ENCODE data around the gene EXOC6B. TPM values are rescaled to one million over a fixed set of nuclear protein-coding genes. Genes with fewer than 3 reads are reported as not detected.
"Not testable (repeated sequence)": the region's sequence is repeated elsewhere in the genome, so short reads cannot be mapped to it uniquely, and the experiment has no call there.

Gene EXOC6B
- total RNA-seq, 1 donor from 2014 or later, result 37.4 TPM

GRCh38 chr2:72685638-72686213 lies 140.1 kb downstream of the EXOC6B start:
- DNase-seq (ENCODE audit: low spot score), result no peak

GRCh38 chr2:72682061-72682460 lies 143.8 kb downstream of the EXOC6B start:
- DNase-seq (ENCODE audit: low spot score), result no peak

GRCh38 chr2:72681016-72681995 lies 144.5 kb downstream of the EXOC6B start:
- no peak for DNase-seq (ENCODE audit: low spot score)

GRCh38 chr2:72678024-72678423 lies 147.8 kb downstream of the EXOC6B start:
- no peak for DNase-seq (ENCODE audit: low spot score)

GRCh38 chr2:72676341-72677025 lies 149.3 kb downstream of the EXOC6B start:
- DNase-seq (ENCODE audit: low spot score), result no peak

- no peak for DNase-seq (ENCODE audit: low spot score)
Observed at GRCh38 chr2:72674982-72675915, 150.6 kb downstream of the EXOC6B start.

- DNase-seq (ENCODE audit: low spot score), result no peak
Observed at GRCh38 chr2:72673279-72673678, 152.6 kb downstream of the EXOC6B start.

GRCh38 chr2:72669121-72669520 lies 156.7 kb downstream of the EXOC6B start:
- no peak for DNase-seq (ENCODE audit: low spot score)

GRCh38 chr2:72668647-72669046 lies 157.2 kb downstream of the EXOC6B start:
- DNase-seq (ENCODE audit: low spot score), result no peak

GRCh38 chr2:72665448-72665847 lies 160.4 kb downstream of the EXOC6B start:
- DNase-seq (ENCODE audit: low spot score), result no peak

- DNase-seq (ENCODE audit: low spot score), result no peak
Observed at GRCh38 chr2:72661985-72662384, 163.8 kb downstream of the EXOC6B start.

GRCh38 chr2:72649810-72650209 lies 176.0 kb downstream of the EXOC6B start:
- DNase-seq (ENCODE audit: low spot score), result no peak

GRCh38 chr2:72641221-72641620 lies 184.6 kb downstream of the EXOC6B start:
- not testable (repeated sequence) for DNase-seq (ENCODE audit: low spot score)

GRCh38 chr2:72638600-72639211 lies 187.1 kb downstream of the EXOC6B start:
- no peak for DNase-seq (ENCODE audit: low spot score)

GRCh38 chr2:72636210-72636609 lies 189.6 kb downstream of the EXOC6B start:
- DNase-seq (ENCODE audit: low spot score), result no peak

GRCh38 chr2:72630767-72631166 lies 195.1 kb downstream of the EXOC6B start:
- DNase-seq (ENCODE audit: low spot score), result no peak

GRCh38 chr2:72629062-72629461 lies 196.8 kb downstream of the EXOC6B start:
- DNase-seq (ENCODE audit: low spot score), result no peak

- no peak for DNase-seq (ENCODE audit: low spot score)
Observed at GRCh38 chr2:72627083-72627482, 198.8 kb downstream of the EXOC6B start.

- DNase-seq (ENCODE audit: low spot score), result no peak
Observed at GRCh38 chr2:72625366-72625765, 200.5 kb downstream of the EXOC6B start.

GRCh38 chr2:72623481-72623880 lies 202.4 kb downstream of the EXOC6B start:
- DNase-seq (ENCODE audit: low spot score), result no peak
